HG03066 (cell line): ENCODE results near the gene CHMP1A.
"Not testable (repeated sequence)": the region's sequence is repeated elsewhere in the genome, so short reads cannot be mapped to it uniquely, and the experiment has no call there.

ENCODE experiments used
- ATAC-seq: cut with Tn5 transposase; IDR thresholded peaks from one replicate; pipeline ENCODE4 v1.9.1; 2021; ENCODE audit warnings: low read depth; ENCODE audit not compliant: unreplicated experiment

CHMP1A gene

GRCh38 chr16:89661215-89661614, 3.7 kb upstream of the CHMP1A start:
- ATAC-seq = no peak

GRCh38 chr16:89660146-89660545, 2.6 kb upstream of the CHMP1A start:
- no peak for ATAC-seq

GRCh38 chr16:89658221-89658879, 842 bp upstream of the CHMP1A start:
- ATAC-seq = no peak

- no peak for ATAC-seq
Measured at GRCh38 chr16:89656435-89657121, 930 bp downstream of the CHMP1A start.

GRCh38 chr16:89655062-89655643, 2.4 kb downstream of the CHMP1A start:
- ATAC-seq = no peak

- ATAC-seq = no peak
Measured at GRCh38 chr16:89653656-89654295, 3.7 kb downstream of the CHMP1A start.

- ATAC-seq = no peak
Measured at GRCh38 chr16:89651584-89651983, 5.9 kb downstream of the CHMP1A start.

GRCh38 chr16:89646906-89647305, 10.6 kb downstream of the CHMP1A start:
- ATAC-seq = no peak

- ATAC-seq = no peak
Measured at GRCh38 chr16:89646270-89646669, 11.2 kb downstream of the CHMP1A start.

GRCh38 chr16:89645122-89645521, 12.4 kb downstream of the CHMP1A start:
- no peak for ATAC-seq

GRCh38 chr16:89643769-89644300, 13.7 kb downstream of the CHMP1A start:
- ATAC-seq = no peak

- no peak for ATAC-seq
Measured at GRCh38 chr16:89642574-89642973, 14.9 kb downstream of the CHMP1A start.

- no peak for ATAC-seq
Measured at GRCh38 chr16:89641458-89642119, 15.9 kb downstream of the CHMP1A start.

- ATAC-seq = no peak
Measured at GRCh38 chr16:89639385-89639784, 18.1 kb downstream of the CHMP1A start.

- no peak for ATAC-seq
Measured at GRCh38 chr16:89638455-89638854, 19.1 kb downstream of the CHMP1A start.

- ATAC-seq = no peak
Measured at GRCh38 chr16:89637379-89637778, 20.1 kb downstream of the CHMP1A start.

GRCh38 chr16:89636663-89637062, 20.8 kb downstream of the CHMP1A start:
- no peak for ATAC-seq

- ATAC-seq = not testable (repeated sequence)
Measured at GRCh38 chr16:89634463-89635385, 22.8 kb downstream of the CHMP1A start.

GRCh38 chr16:89633064-89633631, 24.4 kb downstream of the CHMP1A start:
- ATAC-seq = no peak
